ENCODE data around the gene TRIM38.
"Not testable (repeated sequence)": the region's sequence is repeated elsewhere in the genome, so short reads cannot be mapped to it uniquely, and the experiment has no call there.

DNA sequence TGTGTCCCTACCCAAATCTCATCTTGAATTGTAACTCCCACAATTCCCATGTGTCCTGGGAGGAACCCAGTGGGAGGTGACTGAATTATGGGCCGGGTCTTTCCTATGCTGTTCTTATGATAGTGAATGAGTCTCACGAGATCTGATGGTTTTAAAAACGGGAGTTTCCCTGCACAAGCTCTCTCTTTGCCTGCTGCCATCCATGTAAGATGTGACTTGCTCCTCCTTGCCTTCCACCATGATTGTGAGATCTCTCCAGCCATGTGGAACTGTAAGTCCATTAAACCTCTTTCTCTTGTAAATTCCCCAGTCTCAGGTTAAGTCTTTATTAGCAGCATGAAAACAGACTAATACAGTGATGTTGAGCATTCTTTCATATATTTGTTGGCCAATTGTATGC is 16.9 kb upstream of the TRIM38 start:
- TF ChIP-seq CTCF, POLR2A (IDR thresholded peaks at IDR 0.05): not testable (repeated sequence)

Data from body of pancreas (tissue), 4 donors.